Neural cell (in vitro differentiated cells): Measurements from ENCODE around the gene ACTN4. TPM values are rescaled to one million over a fixed set of nuclear protein-coding genes. Genes with fewer than 3 reads are reported as not detected.

ENCODE experiments used
- H2AFZ ChIP-seq: fragments of 200-600, 300-800 bp; sonication (generic), shearing (Covaris generic); 2 replicates; pipeline ENCODE4 v1.6.0; 2014; ENCODE audit warnings: low read depth, mild to moderate bottlenecking, antibody characterized with exemption, low read length, moderate library complexity
- H3F3A ChIP-seq: fragments of 200-600 bp; shearing (Covaris generic); 2 replicates; pipeline ENCODE4 v1.6.1; 2016; ENCODE audit warnings: mild to moderate bottlenecking, moderate library complexity, mixed read lengths, antibody characterized with exemption, low read length; ENCODE audit not compliant: insufficient read depth, poor library complexity, severe bottlenecking
- H3K27ac ChIP-seq: fragments of 200-600, 300-800 bp; sonication (generic), shearing (Covaris generic); 2 replicates; pipeline ENCODE4 v1.5.1; 2014; ENCODE audit warnings: mild to moderate bottlenecking, low read length, moderate library complexity
- H3K27me3 ChIP-seq: fragments of 300-800, 200-600 bp; sonication (generic), shearing (Covaris generic); 2 replicates; pipeline ENCODE4 v1.6.0; 2014; ENCODE audit warnings: mild to moderate bottlenecking, low read depth, low read length, moderate library complexity; ENCODE audit not compliant: insufficient read depth
- H3K36me3 ChIP-seq: fragments of 300-800, 200-600 bp; sonication (generic), shearing (Covaris generic); 2 replicates; pipeline ENCODE4 v1.5.1; 2014; ENCODE audit warnings: mild to moderate bottlenecking, antibody characterized with exemption, low read length, moderate library complexity; ENCODE audit not compliant: insufficient read depth
- H3K4me2 ChIP-seq: fragments of 300-800, 200-600 bp; sonication (generic), shearing (Covaris generic); 2 replicates; pipeline ENCODE4 v1.6.0; 2014; ENCODE audit warnings: mild to moderate bottlenecking, low read length
- H3K4me3 ChIP-seq: fragments of 300-800, 200-600 bp; sonication (generic), shearing (Covaris generic); 2 replicates; pipeline ENCODE4 v1.5.1; 2014; ENCODE audit warnings: mild to moderate bottlenecking, low read length, moderate library complexity
- H3K79me2 ChIP-seq: fragments of 200-600 bp; shearing (Covaris generic); replicated peaks from 2 replicates; pipeline ENCODE4 v1.6.0; 2014; ENCODE audit warnings: mild to moderate bottlenecking, low read length, moderate library complexity; ENCODE audit not compliant: insufficient read depth
- H3K9ac ChIP-seq: fragments of 300-800, 200-600 bp; sonication (generic), shearing (Covaris generic); 2 replicates; pipeline ENCODE4 v1.6.1; 2016; ENCODE audit warnings: mild to moderate bottlenecking, low read length, mixed read lengths
- H3K9me2 ChIP-seq: fragments of 200-600 bp; shearing (Covaris generic); 2 replicates; pipeline ENCODE4 v1.6.1; 2016; ENCODE audit warnings: mild to moderate bottlenecking, low read length, mixed read lengths; ENCODE audit not compliant: insufficient read depth
- H3K9me3 ChIP-seq: fragments of 200-600, 300-800 bp; sonication (generic), shearing (Covaris generic); 2 replicates; pipeline ENCODE4 v1.6.1; 2016; ENCODE audit warnings: mild to moderate bottlenecking, mixed run types, low read length, moderate library complexity, mixed read lengths
- H4K20me1 ChIP-seq: fragments of 200-600 bp; shearing (Covaris generic); 2 replicates; pipeline ENCODE4 v1.6.1; 2016; ENCODE audit warnings: mild to moderate bottlenecking, mixed run types; ENCODE audit not compliant: insufficient read depth
- EP300 ChIP-seq: fragments of 450-650 bp; conservative IDR thresholded peaks from 2 replicates; pipeline ENCODE4 v1.6.1; 2014; ENCODE audit warnings: antibody characterized with exemption, mild to moderate bottlenecking, moderate library complexity; ENCODE audit not compliant: poor library complexity, severe bottlenecking
- EZH2 ChIP-seq: fragments of 200-600, 300-800 bp; shearing (Covaris generic), sonication (generic); IDR thresholded peaks from 2 replicates; pipeline ENCODE4 v1.6.1; 2014; ENCODE audit warnings: antibody characterized with exemption, low read length, borderline replicate concordance, mild to moderate bottlenecking; ENCODE audit not compliant: insufficient read depth, poor library complexity, severe bottlenecking
- MXI1 ChIP-seq: fragments of 450-650 bp; conservative IDR thresholded peaks from 2 replicates; pipeline ENCODE4 v1.6.1; 2014; ENCODE audit warnings: antibody characterized with exemption, mild to moderate bottlenecking; ENCODE audit not compliant: poor library complexity, severe bottlenecking
- POLR2AphosphoS5 ChIP-seq: IDR thresholded peaks from 2 replicates; pipeline ENCODE4 v1.6.1; 2012
- RAD21 ChIP-seq: fragments of 450-650 bp; conservative IDR thresholded peaks from 2 replicates; pipeline ENCODE4 v1.6.1; 2014; ENCODE audit warnings: antibody characterized with exemption, mild to moderate bottlenecking, moderate library complexity
- REST ChIP-seq: IDR thresholded peaks from 2 replicates; pipeline ENCODE4 v1.6.1; 2012; ENCODE audit warnings: borderline replicate concordance
- SMC3 ChIP-seq: fragments of 450-650 bp; conservative IDR thresholded peaks from 2 replicates; pipeline ENCODE4 v1.6.1; 2014; ENCODE audit warnings: antibody characterized with exemption, mild to moderate bottlenecking, moderate library complexity; ENCODE audit not compliant: poor library complexity
- TAF1 ChIP-seq: IDR thresholded peaks from 2 replicates; pipeline ENCODE4 v1.6.1; 2012; ENCODE audit warnings: low read depth
- polyA plus RNA-seq: library from polyadenylated mRNA; depleted of rRNA; stranded (reverse); fragments of >200 nt; gene quantifications from 2 replicates; pipeline ENCODE4 v1.2.3, GENCODE V29; 2014
- TF ChIP-seq, protein P1 (sequence below): fragments of 450-650 bp; IDR thresholded peaks from 2 replicates; pipeline ENCODE4 v1.5.1; 2014; ENCODE audit warnings: antibody characterized with exemption, mild to moderate bottlenecking, moderate library complexity; ENCODE audit not compliant: poor library complexity, severe bottlenecking

Gene ACTN4
- polyA plus RNA-seq, 1 donor from 2014 or later, result 54.0 TPM

DNA sequence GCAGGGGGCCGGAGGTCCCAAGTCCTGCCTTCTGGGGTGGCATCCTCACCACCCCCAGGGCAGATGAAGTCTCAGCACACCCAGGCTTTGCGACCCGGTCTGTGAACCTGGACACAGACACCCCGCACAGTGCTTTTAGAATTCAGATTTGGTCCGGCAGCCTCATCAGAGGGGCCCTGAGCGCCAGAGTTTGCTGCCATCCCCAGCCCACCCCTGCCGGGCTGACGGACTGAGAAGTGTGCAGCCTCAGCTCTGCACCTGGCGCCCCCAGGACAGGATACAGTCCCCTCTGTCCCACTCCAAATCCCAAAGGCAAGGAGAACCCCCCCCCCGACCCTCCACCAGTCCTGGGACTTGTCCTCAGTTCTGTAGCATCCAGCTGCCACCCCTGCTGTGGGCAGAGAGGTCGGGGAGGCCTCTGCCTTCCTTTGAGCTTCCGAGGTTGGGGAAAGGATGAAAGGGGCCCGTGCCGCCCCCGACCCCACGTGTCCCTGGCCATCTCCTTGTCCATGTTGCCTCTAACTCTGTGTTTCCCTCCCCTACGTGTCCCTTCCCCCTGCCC lies 79.9 kb downstream of the ACTN4 start:
- Histone ChIP-seq H3K9ac (no peak overlapping the region), H4K20me1 (no peaks in the 10 kb centered on the region), H3K36me3 (no peaks in the 10 kb centered on the region), H3K9me3 (no peaks in the 10 kb centered on the region), H3K4me3 (no peak overlapping the region), H3K4me2 (no peak overlapping the region), H3K27ac (no peak overlapping the region), H3K9me2 (no peaks in the 10 kb centered on the region), H2AFZ (no peak overlapping the region), H3K27me3 (no peaks in the 10 kb centered on the region), H3F3A (no peaks in the 10 kb centered on the region), H3K79me2 (no peaks in the 10 kb centered on the region)
- TF ChIP-seq, protein P1, sequence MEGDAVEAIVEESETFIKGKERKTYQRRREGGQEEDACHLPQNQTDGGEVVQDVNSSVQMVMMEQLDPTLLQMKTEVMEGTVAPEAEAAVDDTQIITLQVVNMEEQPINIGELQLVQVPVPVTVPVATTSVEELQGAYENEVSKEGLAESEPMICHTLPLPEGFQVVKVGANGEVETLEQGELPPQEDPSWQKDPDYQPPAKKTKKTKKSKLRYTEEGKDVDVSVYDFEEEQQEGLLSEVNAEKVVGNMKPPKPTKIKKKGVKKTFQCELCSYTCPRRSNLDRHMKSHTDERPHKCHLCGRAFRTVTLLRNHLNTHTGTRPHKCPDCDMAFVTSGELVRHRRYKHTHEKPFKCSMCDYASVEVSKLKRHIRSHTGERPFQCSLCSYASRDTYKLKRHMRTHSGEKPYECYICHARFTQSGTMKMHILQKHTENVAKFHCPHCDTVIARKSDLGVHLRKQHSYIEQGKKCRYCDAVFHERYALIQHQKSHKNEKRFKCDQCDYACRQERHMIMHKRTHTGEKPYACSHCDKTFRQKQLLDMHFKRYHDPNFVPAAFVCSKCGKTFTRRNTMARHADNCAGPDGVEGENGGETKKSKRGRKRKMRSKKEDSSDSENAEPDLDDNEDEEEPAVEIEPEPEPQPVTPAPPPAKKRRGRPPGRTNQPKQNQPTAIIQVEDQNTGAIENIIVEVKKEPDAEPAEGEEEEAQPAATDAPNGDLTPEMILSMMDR, result no peak
- TF ChIP-seq REST (no peak), EZH2 (no peak), EP300 (no peak), SMC3 (no peak), POLR2AphosphoS5 (no peak), MXI1 (no peak), RAD21 (no peak), TAF1 (no peak)

DNA sequence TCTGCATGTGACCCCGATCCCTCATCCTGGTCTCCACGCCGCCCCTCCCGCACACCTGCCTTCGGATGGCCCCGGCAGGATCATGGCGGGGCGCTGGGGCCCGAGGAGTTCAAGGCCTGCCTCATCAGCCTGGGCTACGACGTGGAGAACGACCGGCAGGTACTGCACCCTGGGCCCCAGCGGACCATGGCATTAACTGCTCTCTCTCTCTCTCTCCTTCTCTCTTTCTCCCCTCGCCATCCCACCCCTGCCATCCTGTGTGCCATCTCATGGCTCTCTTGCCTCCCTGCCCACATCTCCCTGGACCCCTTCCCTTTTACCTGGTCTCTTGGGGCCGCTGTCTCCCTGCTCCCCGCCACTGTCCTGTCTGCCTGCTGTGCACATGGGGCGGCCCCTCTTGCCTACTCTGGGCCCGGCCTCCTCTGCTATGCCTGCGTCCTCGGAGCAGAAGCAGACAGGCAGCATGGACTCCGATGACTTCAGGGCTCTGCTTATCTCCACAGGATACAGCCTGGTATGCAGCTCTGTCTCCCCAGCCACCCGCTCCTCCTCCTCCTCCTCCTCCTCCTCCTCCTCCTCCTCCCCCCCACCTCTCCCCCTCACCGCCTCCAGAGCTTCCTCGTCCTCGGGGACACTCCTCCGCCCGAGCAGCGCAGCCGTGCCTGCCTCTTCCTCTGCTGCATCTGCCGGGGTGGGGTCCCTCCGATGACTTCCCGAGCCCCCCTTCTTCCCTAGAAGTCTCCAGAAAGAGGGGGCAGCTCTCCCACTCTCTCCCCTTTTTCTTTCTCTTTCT lies 80.6 kb downstream of the ACTN4 start:
- Histone ChIP-seq H3K36me3 (no peaks in the 10 kb centered on the region), H3K4me3 (no peak overlapping the region), H3K4me2 (no peak overlapping the region), H3K27me3 (no peaks in the 10 kb centered on the region), H3K9ac (no peak overlapping the region), H3K9me3 (no peaks in the 10 kb centered on the region), H3K9me2 (no peaks in the 10 kb centered on the region), H3K27ac (no peak overlapping the region), H3F3A (no peaks in the 10 kb centered on the region), H3K79me2 (no peaks in the 10 kb centered on the region), H4K20me1 (no peaks in the 10 kb centered on the region), H2AFZ (no peak overlapping the region)
- TF ChIP-seq EZH2, result no peak
- no peak for TF ChIP-seq RAD21
- TF ChIP-seq MXI1, result no peak
- no peak for TF ChIP-seq POLR2AphosphoS5
- TF ChIP-seq EP300, result no peak
- TF ChIP-seq TAF1, result no peak
- TF ChIP-seq, protein P1, result no peak
- TF ChIP-seq REST, result no peak
- TF ChIP-seq SMC3, result no peak
